GM21390 (cell line): ENCODE measurements around the gene TCP11X1.
"Not testable (repeated sequence)": the region's sequence is repeated elsewhere in the genome, so short reads cannot be mapped to it uniquely, and the experiment has no call there.

ENCODE experiments used
- ATAC-seq: cut with Tn5 transposase; IDR thresholded peaks from one replicate; pipeline ENCODE4 v1.9.1; 2021; ENCODE audit not compliant: unreplicated experiment

TCP11X1 gene

DNA sequence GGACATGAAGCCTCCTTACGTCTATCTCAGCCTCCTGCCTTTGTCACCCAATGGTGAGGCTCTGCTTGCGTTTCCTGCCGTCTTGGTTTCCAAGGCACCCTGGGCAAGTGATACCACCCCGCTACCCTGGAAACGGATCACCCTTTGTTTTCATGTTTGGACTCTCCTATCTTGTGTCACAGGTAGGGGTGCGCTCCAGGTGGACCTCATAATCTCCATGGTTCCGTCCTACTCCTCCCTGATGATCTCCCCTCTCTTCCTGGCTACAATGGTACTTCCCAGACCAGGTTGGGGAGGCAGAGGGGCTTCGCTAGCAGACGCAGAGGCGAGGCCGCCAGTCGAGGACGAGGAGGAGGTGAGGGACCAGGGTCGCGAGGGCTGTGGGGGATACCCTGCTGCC lies at the start of gene TCP11X1:
Gene TCP11X1 (plus strand): TSS at position 316 of the 400 bp plus-strand sequence.
- not testable (repeated sequence) for ATAC-seq

DNA sequence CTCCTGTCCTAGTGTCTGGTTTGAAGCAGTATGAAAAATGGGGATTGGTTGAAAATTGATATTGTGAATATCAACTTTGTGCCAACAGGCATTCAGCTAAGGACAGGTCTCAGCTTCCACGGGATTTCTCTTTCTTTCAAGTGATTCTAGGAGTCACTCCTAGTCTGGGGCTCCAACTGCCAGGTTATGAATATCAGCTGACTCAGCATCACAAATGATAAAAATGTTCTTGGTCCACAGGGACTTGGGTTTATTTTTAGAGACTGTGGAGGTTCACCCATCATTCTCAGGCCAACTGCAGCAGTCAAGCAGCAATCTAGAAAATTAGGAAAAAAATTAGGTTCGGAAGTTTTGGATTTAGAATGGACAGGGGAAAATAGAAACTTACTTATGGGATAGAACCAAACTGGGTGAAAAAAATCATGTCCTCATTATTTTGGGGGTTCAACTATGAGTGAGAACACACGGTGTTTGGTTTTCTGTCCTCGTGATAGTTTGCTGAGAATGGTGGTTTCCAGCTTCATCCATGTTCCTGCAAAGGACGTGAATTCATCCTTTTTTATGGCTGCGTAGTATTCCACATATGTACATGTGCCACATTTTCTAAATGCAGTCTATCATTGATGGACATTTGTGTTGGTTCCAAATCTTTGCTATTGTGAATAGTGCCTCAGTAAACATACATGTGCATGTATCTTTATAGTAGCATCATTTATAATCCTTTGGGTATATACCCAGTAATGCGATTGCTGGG lies 29.0 kb upstream of the TCP11X1 start:
- ATAC-seq, result no peak

DNA sequence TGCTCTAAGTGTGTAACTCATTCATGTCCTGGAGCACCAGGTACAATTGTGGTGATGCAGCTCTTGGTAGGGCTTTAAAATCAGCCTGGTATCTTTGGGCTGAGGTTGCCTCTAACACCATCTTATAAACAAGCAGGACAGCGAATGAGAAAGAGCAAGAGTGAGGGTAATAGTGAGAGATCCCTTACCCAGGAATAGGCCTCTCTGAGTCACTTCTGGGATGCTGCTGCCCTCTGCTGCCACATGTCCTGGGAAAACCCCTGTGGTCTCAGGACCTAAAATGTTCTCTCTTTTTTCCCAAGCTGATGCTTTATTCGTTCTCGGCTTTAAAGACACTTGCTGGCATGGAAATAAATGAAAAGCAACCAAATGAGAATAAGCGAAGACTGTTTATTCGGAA lies 7.2 kb upstream of the TCP11X1 start:
- not testable (repeated sequence) for ATAC-seq

DNA sequence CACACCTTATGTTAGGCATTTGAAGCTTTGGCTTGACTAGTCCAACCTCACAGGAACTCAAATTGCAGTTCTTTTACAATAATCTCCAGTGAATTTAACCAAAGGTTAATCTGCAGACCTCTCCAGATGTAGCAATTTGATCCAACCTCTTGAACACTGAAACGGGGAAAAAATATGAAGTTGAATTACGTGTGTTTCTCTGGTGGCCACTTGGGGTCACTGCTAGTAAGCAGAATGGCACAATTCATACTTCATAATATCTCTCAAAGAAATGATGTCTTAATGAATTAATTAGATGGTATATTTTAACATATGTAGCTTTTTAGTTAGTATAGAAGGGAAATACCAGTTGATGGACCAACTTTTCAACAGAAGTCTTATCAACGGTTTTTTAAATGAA lies 1.4 kb downstream of the TCP11X1 start:
- not testable (repeated sequence) for ATAC-seq

DNA sequence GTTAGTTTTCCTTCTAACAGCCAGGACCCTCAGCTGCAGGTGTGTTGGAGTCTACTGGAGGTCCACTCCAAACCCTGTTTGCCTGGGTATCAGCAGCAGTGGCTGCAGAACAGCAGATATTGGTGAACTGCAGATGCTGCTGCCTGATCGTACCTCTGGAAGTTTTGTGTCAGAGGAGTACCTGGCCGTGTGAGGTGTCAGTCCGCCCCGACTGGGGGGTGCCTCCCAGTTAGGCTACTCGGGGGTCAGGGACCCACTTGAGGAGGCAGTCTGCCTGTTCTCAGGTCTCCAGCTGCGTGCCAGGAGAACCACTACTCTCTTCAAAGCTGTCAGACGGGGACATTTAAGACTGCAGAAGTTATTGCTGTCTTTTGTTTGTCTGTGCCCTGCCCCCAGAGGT lies 20.6 kb downstream of the TCP11X1 start:
- ATAC-seq, result not testable (repeated sequence)

DNA sequence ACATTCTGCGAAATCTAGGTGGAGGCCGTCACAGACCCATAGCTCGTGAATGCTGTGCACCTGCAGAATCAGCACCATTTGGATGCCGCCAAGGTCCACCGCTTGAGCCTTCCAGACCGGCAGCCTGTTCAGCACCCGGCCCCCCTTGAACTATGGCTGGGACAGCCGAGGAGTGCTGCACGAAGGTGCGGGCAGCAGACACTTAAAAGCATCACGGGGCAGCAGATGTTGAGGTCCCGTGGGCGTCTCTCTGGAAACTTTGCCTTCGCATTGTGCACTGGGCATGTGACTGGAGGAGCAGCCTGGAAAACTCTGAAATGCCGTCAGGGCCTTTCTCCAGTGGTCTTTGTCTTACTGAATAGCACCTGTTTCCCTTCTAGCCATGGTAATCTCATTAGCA lies 25.2 kb downstream of the TCP11X1 start:
- ATAC-seq, result not testable (repeated sequence)

DNA sequence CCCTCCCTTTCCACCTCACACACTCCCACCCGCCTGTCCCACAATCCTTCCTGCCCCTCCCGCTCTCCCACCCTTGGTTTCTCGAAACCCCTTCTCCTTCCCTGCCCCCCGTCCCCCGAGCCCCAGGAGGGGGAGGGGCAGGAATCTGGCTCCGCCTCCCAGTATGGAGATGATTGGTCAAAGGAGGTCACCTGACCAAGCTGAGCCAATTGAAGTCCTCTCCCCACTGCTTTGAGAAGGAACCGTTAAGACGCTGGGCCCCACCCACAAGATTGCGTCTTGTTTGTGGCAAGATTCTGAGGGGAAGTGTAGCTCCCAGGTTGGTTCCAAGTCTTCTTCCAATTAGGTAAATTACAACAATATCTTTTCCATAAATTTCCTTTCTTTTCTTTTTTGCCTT lies 31.8 kb downstream of the TCP11X1 start, which contains the start of gene NXF2:
Gene NXF2 (plus strand): TSS at position 275 of the 400 bp plus-strand sequence. CDS start 59,912 bp downstream, outside the sequence.
- not testable (repeated sequence) for ATAC-seq

DNA sequence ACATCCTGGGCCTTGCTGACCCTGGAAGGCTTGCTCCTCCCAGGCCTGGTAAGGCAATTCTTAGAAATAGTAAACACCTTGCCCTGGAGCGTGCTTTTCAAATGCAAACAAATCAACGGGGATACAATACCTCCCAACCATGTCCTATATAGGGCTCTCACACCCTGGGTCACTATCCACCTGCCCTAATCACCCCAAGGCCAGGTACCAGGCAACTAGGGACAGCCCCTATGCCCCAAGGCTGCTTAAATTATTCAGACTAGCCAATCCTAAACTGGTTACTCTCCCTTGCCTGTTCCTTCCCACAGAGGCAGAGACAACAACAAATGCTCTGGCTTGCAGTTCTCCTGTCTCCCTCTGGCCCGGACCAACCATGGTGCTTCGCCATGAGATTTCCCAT lies 57.1 kb downstream of the TCP11X1 start:
- ATAC-seq, result not testable (repeated sequence)
